NT2/D1 (cell line): ENCODE data around the gene CRYBG2.

Source experiments
- SUZ12 ChIP-seq: IDR thresholded peaks from 2 replicates; pipeline ENCODE4 v1.6.1; 2011; ENCODE audit not compliant: insufficient read length, insufficient read depth; ENCODE audit errors: extremely low read depth
- YY1 ChIP-seq: IDR thresholded peaks from 2 replicates; pipeline ENCODE4 v1.6.1; 2011; ENCODE audit not compliant: insufficient read length, insufficient read depth

DNA sequence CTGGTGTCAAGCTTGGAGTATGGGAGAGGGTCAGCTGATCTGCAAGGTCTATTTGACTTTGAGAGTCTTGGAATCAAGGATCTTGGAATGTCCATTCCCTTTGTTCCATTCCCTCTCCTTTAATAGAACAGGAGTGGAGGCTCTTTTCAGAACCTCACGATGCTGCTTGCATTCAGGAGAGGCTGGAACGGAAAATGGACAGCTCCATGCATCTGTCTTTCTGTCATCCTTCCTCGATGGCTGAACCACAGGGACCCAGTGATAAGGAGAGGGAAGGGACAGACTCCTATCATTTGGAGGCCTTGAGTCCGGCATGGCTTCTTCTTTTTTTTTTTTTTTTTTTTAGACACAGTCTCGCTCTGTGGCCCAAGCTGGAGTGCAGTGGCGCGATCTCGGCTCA, 41.8 kb upstream of the CRYBG2 start:
- TF ChIP-seq SUZ12 (no peak), YY1 (no peak)
